GM23338 (cell line): ENCODE data around the gene AJUBA. TPM values are rescaled to one million over a fixed set of nuclear protein-coding genes. Genes with fewer than 3 reads are reported as not detected.
"Not testable (repeated sequence)": the region's sequence is repeated elsewhere in the genome, so short reads cannot be mapped to it uniquely, and the experiment has no call there.

ENCODE experiments used
- ATAC-seq: fragments of 200-7000 bp; cut with Tn5 transposase; 3 replicates; pipeline ENCODE4 v1.9.1; 2020
- DNase-seq: peaks from one replicate; pipeline ENCODE4 v3.0.0-alpha.2; 2015; ENCODE audit warnings: low spot score
- H2AFZ ChIP-seq: fragments of 200-600 bp; sonication (generic); 2 replicates; pipeline ENCODE4 v1.8.0; 2016; ENCODE audit warnings: antibody characterized with exemption, mild to moderate bottlenecking, moderate library complexity
- H3F3A ChIP-seq: fragments of 200-600 bp; sonication (generic); replicated peaks from 2 replicates; pipeline ENCODE4 v1.8.0; 2017; ENCODE audit warnings: antibody characterized with exemption, mixed run types, low read depth
- H3K27ac ChIP-seq: fragments of 200-600 bp; sonication (generic); 2 replicates; pipeline ENCODE4 v1.6.1; 2016; ENCODE audit warnings: low read depth
- H3K27me3 ChIP-seq: fragments of 200-600 bp; sonication (generic); 2 replicates; pipeline ENCODE4 v1.8.0; 2016; ENCODE audit warnings: mild to moderate bottlenecking, mixed run types, moderate library complexity; ENCODE audit not compliant: insufficient read depth
- H3K36me3 ChIP-seq: fragments of 200-600 bp; sonication (generic); 2 replicates; pipeline ENCODE4 v1.8.0; 2016; ENCODE audit warnings: mild to moderate bottlenecking; ENCODE audit not compliant: insufficient read depth
- H3K4me1 ChIP-seq: fragments of 200-600 bp; sonication (generic); 2 replicates; pipeline ENCODE4 v1.8.0; 2016; ENCODE audit warnings: mild to moderate bottlenecking, moderate library complexity; ENCODE audit not compliant: insufficient read depth
- H3K4me2 ChIP-seq: fragments of 200-600 bp; sonication (generic); 2 replicates; pipeline ENCODE4 v1.7.1; 2017; ENCODE audit warnings: mixed run types
- H3K4me3 ChIP-seq: fragments of 200-600 bp; sonication (generic); 2 replicates; pipeline ENCODE4 v1.6.1; 2016; ENCODE audit warnings: mixed run types
- H3K79me2 ChIP-seq: fragments of 200-600 bp; sonication (generic); replicated peaks from 2 replicates; pipeline ENCODE4 v1.8.0; 2017; ENCODE audit warnings: mild to moderate bottlenecking; ENCODE audit not compliant: insufficient read depth
- H3K9me2 ChIP-seq: fragments of 200-600 bp; sonication (generic); 2 replicates; pipeline ENCODE4 v1.8.0; 2017; ENCODE audit not compliant: insufficient read depth
- H4K20me1 ChIP-seq: fragments of 200-600 bp; sonication (generic); replicated peaks from 2 replicates; pipeline ENCODE4 v1.8.0; 2017; ENCODE audit warnings: mild to moderate bottlenecking; ENCODE audit not compliant: insufficient read depth
- H3K27ac Mint-ChIP-seq: 2 replicates; pipeline ENCODE4 v1.8.0; 2020; ENCODE audit warnings: inconsistent platforms, mild to moderate bottlenecking, moderate library complexity, mixed read lengths
- H3K27me3 Mint-ChIP-seq: 3 replicates; pipeline ENCODE4 v1.8.0; 2022; ENCODE audit warnings: low read depth, mild to moderate bottlenecking, moderate library complexity, mixed read lengths, inconsistent platforms; ENCODE audit not compliant: insufficient read depth, poor library complexity
- H3K36me3 Mint-ChIP-seq: 3 replicates; pipeline ENCODE4 v1.8.0; 2021; ENCODE audit warnings: low read depth, mild to moderate bottlenecking, inconsistent platforms, moderate library complexity, mixed read lengths
- H3K4me1 Mint-ChIP-seq: 3 replicates; pipeline ENCODE4 v1.8.0; 2020; ENCODE audit warnings: mild to moderate bottlenecking, inconsistent platforms, mixed read lengths
- H3K4me3 Mint-ChIP-seq: 3 replicates; pipeline ENCODE4 v1.8.0; 2021; ENCODE audit warnings: moderate library complexity, mild to moderate bottlenecking, inconsistent platforms, mixed read lengths
- H3K9me3 Mint-ChIP-seq: 3 replicates; pipeline ENCODE4 v1.8.0; 2020; ENCODE audit warnings: moderate library complexity, mild to moderate bottlenecking, inconsistent platforms, mixed read lengths
- NANOG ChIP-seq: IDR thresholded peaks from 2 replicates; pipeline ENCODE4 v1.6.1; 2016; ENCODE audit warnings: antibody characterized with exemption, borderline replicate concordance
- polyA plus RNA-seq: library from polyadenylated mRNA; unstranded; fragments of >200 nt; fragmentation: Nextera tagmentation; extraction: Ambion mirVana; gene quantifications from 2 replicates; pipeline ENCODE4 v1.2.1, GENCODE V29; 2016
- total RNA-seq: library from RNA; depleted of rRNA; stranded (reverse); fragments of >200 nt; shearing (Covaris generic); gene quantifications from 2 replicates; pipeline ENCODE4 v1.2.3, GENCODE V29; 2014
- TF ChIP-seq, protein P1 (sequence below): IDR thresholded peaks from 2 replicates; pipeline ENCODE4 v1.6.1; 2016; ENCODE audit warnings: antibody characterized with exemption
- TF ChIP-seq, protein P2 (sequence below): fragments of 250-450 bp; sonication (Bioruptor Pico); IDR thresholded peaks from 2 replicates; pipeline ENCODE4 v1.5.0; 2020; ENCODE audit warnings: mild to moderate bottlenecking, moderate library complexity

The AJUBA gene
- total and polyA plus RNA-seq, 2 experiments from 2014 or later: 11.8 to 55.9 TPM

GRCh38 chr14:22951795-22952194 lies 30.6 kb downstream of the AJUBA start:
- H3K4me1 ChIP-seq, DNase-seq, H3K4me3 Mint-ChIP-seq, H4K20me1 ChIP-seq, H3K4me3 ChIP-seq, H3K36me3 ChIP-seq, H3K9me2 ChIP-seq, H3K9me3 Mint-ChIP-seq, H3K27ac ChIP-seq, H3K27me3 ChIP-seq, ATAC-seq, H3K4me2 ChIP-seq, H2AFZ ChIP-seq, H3K27me3 Mint-ChIP-seq, H3K79me2 ChIP-seq: not testable (repeated sequence)
- Mint-ChIP-seq H3K36me3 (peaks cover 60% of the 10 kb centered on the region), H3K27ac (peak overlapping the region; percentile 14; the same call in 1 of the 2 replicates), H3K4me1 (peaks cover 14% of the 10 kb centered on the region)
- H3F3A ChIP-seq: peaks cover 12% of the 10 kb centered on the region; the same call in 1 of the 2 replicates

DNA sequence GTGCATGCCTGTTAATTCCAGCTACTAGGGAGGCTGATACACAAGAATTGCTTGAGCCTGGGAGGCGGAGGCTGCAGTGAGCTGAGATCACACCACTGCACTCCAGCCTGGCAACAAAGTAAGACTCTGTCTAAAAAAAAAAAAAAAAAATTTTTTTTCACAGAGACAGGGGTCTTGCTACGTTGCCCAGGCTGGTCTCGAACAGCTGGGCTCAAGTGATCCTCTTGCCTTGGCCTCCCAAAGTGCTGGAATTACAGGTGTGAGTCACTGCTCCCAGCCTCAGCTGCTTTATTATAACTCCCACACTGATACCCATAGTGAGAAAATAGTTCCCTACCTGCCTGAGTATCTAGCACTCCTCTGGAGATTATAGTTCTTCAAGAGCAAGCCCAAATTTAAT lies 36.7 kb downstream of the AJUBA start:
- Histone ChIP-seq H3K36me3 (peaks cover 6% of the 10 kb centered on the region; the same call in 1 of the 2 replicates), H3K27ac (no peak overlapping the region), H4K20me1 (no peaks in the 10 kb centered on the region), H3K4me1 (no peaks in the 10 kb centered on the region), H3K27me3 (no peaks in the 10 kb centered on the region), H3K4me2 (no peak overlapping the region), H3K9me2 (no peaks in the 10 kb centered on the region), H3K4me3 (no peak overlapping the region), H3K79me2 (no peaks in the 10 kb centered on the region), H3F3A (0 out of 2 replicates have a peak, but pooled peaks cover 3% of the 10 kb centered on the region), H2AFZ (no peak overlapping the region)
- no peak for TF ChIP-seq NANOG
- TF ChIP-seq, protein P1, sequence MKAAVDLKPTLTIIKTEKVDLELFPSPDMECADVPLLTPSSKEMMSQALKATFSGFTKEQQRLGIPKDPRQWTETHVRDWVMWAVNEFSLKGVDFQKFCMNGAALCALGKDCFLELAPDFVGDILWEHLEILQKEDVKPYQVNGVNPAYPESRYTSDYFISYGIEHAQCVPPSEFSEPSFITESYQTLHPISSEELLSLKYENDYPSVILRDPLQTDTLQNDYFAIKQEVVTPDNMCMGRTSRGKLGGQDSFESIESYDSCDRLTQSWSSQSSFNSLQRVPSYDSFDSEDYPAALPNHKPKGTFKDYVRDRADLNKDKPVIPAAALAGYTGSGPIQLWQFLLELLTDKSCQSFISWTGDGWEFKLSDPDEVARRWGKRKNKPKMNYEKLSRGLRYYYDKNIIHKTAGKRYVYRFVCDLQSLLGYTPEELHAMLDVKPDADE: no peak
- TF ChIP-seq, protein P2, sequence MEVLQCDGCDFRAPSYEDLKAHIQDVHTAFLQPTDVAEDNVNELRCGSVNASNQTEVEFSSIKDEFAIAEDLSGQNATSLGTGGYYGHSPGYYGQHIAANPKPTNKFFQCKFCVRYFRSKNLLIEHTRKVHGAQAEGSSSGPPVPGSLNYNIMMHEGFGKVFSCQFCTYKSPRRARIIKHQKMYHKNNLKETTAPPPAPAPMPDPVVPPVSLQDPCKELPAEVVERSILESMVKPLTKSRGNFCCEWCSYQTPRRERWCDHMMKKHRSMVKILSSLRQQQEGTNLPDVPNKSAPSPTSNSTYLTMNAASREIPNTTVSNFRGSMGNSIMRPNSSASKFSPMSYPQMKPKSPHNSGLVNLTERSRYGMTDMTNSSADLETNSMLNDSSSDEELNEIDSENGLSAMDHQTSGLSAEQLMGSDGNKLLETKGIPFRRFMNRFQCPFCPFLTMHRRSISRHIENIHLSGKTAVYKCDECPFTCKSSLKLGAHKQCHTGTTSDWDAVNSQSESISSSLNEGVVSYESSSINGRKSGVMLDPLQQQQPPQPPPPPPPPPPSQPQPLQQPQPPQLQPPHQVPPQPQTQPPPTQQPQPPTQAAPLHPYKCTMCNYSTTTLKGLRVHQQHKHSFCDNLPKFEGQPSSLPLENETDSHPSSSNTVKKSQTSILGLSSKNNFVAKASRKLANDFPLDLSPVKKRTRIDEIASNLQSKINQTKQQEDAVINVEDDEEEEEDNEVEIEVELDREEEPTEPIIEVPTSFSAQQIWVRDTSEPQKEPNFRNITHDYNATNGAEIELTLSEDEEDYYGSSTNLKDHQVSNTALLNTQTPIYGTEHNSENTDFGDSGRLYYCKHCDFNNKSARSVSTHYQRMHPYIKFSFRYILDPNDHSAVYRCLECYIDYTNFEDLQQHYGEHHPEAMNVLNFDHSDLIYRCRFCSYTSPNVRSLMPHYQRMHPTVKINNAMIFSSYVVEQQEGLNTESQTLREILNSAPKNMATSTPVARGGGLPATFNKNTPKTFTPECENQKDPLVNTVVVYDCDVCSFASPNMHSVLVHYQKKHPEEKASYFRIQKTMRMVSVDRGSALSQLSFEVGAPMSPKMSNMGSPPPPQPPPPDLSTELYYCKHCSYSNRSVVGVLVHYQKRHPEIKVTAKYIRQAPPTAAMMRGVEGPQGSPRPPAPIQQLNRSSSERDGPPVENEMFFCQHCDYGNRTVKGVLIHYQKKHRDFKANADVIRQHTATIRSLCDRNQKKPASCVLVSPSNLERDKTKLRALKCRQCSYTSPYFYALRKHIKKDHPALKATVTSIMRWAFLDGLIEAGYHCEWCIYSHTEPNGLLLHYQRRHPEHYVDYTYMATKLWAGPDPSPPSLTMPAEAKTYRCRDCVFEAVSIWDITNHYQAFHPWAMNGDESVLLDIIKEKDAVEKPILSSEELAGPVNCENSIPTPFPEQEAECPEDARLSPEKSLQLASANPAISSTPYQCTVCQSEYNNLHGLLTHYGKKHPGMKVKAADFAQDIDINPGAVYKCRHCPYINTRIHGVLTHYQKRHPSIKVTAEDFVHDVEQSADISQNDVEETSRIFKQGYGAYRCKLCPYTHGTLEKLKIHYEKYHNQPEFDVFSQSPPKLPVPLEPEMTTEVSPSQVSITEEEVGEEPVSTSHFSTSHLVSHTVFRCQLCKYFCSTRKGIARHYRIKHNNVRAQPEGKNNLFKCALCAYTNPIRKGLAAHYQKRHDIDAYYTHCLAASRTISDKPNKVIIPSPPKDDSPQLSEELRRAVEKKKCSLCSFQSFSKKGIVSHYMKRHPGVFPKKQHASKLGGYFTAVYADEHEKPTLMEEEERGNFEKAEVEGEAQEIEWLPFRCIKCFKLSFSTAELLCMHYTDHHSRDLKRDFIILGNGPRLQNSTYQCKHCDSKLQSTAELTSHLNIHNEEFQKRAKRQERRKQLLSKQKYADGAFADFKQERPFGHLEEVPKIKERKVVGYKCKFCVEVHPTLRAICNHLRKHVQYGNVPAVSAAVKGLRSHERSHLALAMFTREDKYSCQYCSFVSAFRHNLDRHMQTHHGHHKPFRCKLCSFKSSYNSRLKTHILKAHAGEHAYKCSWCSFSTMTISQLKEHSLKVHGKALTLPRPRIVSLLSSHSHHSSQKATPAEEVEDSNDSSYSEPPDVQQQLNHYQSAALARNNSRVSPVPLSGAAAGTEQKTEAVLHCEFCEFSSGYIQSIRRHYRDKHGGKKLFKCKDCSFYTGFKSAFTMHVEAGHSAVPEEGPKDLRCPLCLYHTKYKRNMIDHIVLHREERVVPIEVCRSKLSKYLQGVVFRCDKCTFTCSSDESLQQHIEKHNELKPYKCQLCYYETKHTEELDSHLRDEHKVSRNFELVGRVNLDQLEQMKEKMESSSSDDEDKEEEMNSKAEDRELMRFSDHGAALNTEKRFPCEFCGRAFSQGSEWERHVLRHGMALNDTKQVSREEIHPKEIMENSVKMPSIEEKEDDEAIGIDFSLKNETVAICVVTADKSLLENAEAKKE (CRISPR knock-in tag): no peak
- DNase-seq (no peak), ATAC-seq (no peak)
- no peaks in the 10 kb centered on the region for H3K9me3 Mint-ChIP-seq
- no peak overlapping the region for H3K27ac Mint-ChIP-seq
- 0 out of 3 replicates have a peak, but pooled peaks cover 3% of the 10 kb centered on the region for H3K4me1 Mint-ChIP-seq
- H3K4me3 Mint-ChIP-seq: no peak overlapping the region
- H3K27me3 Mint-ChIP-seq: peaks cover 2% of the 10 kb centered on the region
- H3K36me3 Mint-ChIP-seq: peaks cover 46% of the 10 kb centered on the region
